Body of pancreas (tissue), 4 donors: Measurements from ENCODE around the gene KLK2.

ENCODE experiments used
- POLR2A ChIP-seq, 3 donors: fragments of 450-650 bp; IDR thresholded peaks; one replicate each; pipeline ENCODE4 v1.6.1; 2016; ENCODE audit warnings: antibody characterized with exemption in 3 of 3, mild to moderate bottlenecking in 2 of 3
- TF ChIP-seq, protein P1 (sequence below), 7 experiments: fragments of 450-650 bp in 4 of 7; fragments of 200-600 bp in 3 of 7; sonication (generic) in 3 of 7; IDR thresholded peaks; one replicate each; pipeline ENCODE4 v1.5.1; 2016 to 2019; ENCODE audit warnings: antibody characterized with exemption in 7 of 7

- TF ChIP-seq, protein P1, sequence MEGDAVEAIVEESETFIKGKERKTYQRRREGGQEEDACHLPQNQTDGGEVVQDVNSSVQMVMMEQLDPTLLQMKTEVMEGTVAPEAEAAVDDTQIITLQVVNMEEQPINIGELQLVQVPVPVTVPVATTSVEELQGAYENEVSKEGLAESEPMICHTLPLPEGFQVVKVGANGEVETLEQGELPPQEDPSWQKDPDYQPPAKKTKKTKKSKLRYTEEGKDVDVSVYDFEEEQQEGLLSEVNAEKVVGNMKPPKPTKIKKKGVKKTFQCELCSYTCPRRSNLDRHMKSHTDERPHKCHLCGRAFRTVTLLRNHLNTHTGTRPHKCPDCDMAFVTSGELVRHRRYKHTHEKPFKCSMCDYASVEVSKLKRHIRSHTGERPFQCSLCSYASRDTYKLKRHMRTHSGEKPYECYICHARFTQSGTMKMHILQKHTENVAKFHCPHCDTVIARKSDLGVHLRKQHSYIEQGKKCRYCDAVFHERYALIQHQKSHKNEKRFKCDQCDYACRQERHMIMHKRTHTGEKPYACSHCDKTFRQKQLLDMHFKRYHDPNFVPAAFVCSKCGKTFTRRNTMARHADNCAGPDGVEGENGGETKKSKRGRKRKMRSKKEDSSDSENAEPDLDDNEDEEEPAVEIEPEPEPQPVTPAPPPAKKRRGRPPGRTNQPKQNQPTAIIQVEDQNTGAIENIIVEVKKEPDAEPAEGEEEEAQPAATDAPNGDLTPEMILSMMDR (IDR thresholded peaks at IDR 0.05) = no peak
- TF ChIP-seq POLR2A (IDR thresholded peaks at IDR 0.05) = no peak
These were observed 5.6 kb downstream of the KLK2 start for GRCh38 chr19:50878851-50879250.
